Endothelial cell of umbilical vein (primary cell): Measurements from ENCODE around the gene INPP5F. TPM values are rescaled to one million over a fixed set of nuclear protein-coding genes. Genes with fewer than 3 reads are reported as not detected.

Source experiments
- BruUV-seq: library from RNA; stranded (reverse); fragments of 400-500 nt; replicated peaks from 2 replicates; lab custom pipeline; 2021; lab: Mats Ljungman, UMichigan
- CTCF ChIA-PET: fragments of 300-600, 350-600 bp; sonication (Branson Sonifier 250); formaldehyde crosslinking; loops from one replicate; lab custom pipeline; 2021; ENCODE audit warnings: antibody characterized with exemption, inconsistent platforms; lab: Charles Lee
- POLR2A ChIA-PET: fragments of 300-600, 350-600 bp; sonication (Branson Sonifier 250); formaldehyde crosslinking; loops from one replicate; lab custom pipeline; 2021; ENCODE audit warnings: antibody characterized with exemption, inconsistent platforms; lab: Charles Lee
- DNase-seq: peaks from one replicate; pipeline ENCODE4 v3.0.0-alpha.2; 2011; ENCODE audit warnings: low read depth, low spot score
- FAIRE-seq: peaks from 2 replicates; lab custom pipeline; 2011; peaks lifted over from hg19 to GRCh38; lab: Jason Lieb, UNC
- H2AFZ ChIP-seq: 2 replicates; pipeline ENCODE4 v1.6.0; 2012; ENCODE audit warnings: low read depth, low read length, control low read depth, inconsistent platforms
- H3K27ac ChIP-seq: 2 replicates; pipeline ENCODE4 v1.5.1; 2011; ENCODE audit warnings: low read depth, mild to moderate bottlenecking, control low read depth, low read length, moderate library complexity; ENCODE audit not compliant: insufficient read depth
- H3K27me3 ChIP-seq, 2 experiments: 2 replicates each; pipeline versions ENCODE4 v1.6.0 to v1.6.1; 2011; ENCODE audit warnings: low read length in 2 of 2, mixed read lengths in 1 of 2; ENCODE audit not compliant: control insufficient read depth in 2 of 2, insufficient read depth in 2 of 2
- H3K36me3 ChIP-seq, 2 experiments: 2 replicates in 1 of 2; 3 replicates in 1 of 2; pipeline ENCODE4 v1.5.1; 2011; ENCODE audit warnings: low read length in 2 of 2, mild to moderate bottlenecking in 1 of 2, moderate library complexity in 1 of 2; ENCODE audit not compliant: control insufficient read depth in 2 of 2, insufficient read depth in 2 of 2; ENCODE audit errors: extremely low read depth in 1 of 2
- H3K4me1 ChIP-seq: 3 replicates; pipeline ENCODE4 v1.5.1; 2011; ENCODE audit warnings: mild to moderate bottlenecking, low read length; ENCODE audit not compliant: control insufficient read depth, insufficient read depth; ENCODE audit errors: extremely low read depth
- H3K4me2 ChIP-seq: 2 replicates; pipeline ENCODE4 v1.6.1; 2011; ENCODE audit warnings: low read length, control low read depth, mixed read lengths; ENCODE audit not compliant: insufficient read depth
- H3K4me3 ChIP-seq, 3 experiments: fragments of 200-600 bp in 1 of 3; sonication (generic), shearing (Covaris generic) in 1 of 3; replicated peaks in 1 of 3; 2 replicates each; pipeline ENCODE4 v1.5.1; 2011 to 2016; ENCODE audit warnings: control low read depth in 3 of 3, low read length in 3 of 3, mild to moderate bottlenecking in 2 of 3, inconsistent platforms in 1 of 3, low read depth in 1 of 3, moderate library complexity in 1 of 3; ENCODE audit not compliant: insufficient read depth in 1 of 3
- H3K79me2 ChIP-seq: 2 replicates; pipeline ENCODE4 v1.6.0; 2012; ENCODE audit warnings: low read length, inconsistent platforms; ENCODE audit not compliant: control insufficient read depth, insufficient read depth
- H3K9ac ChIP-seq: replicated peaks from 2 replicates; pipeline ENCODE3; 2011; ENCODE audit warnings: low read length, control low read depth; ENCODE audit not compliant: insufficient read depth; ENCODE audit errors: extremely low read depth
- H3K9me1 ChIP-seq: replicated peaks from 3 replicates; pipeline ENCODE4 v1.6.0; 2011; ENCODE audit warnings: mild to moderate bottlenecking, low read length; ENCODE audit not compliant: control insufficient read depth, insufficient read depth; ENCODE audit errors: extremely low read depth
- H3K9me3 ChIP-seq: replicated peaks from 2 replicates; pipeline ENCODE4 v1.5.1; 2012; ENCODE audit warnings: low read length, inconsistent platforms; ENCODE audit not compliant: control insufficient read depth, insufficient read depth
- H4K20me1 ChIP-seq: replicated peaks from 2 replicates; pipeline ENCODE3; 2011; ENCODE audit warnings: mild to moderate bottlenecking, low read length; ENCODE audit not compliant: control insufficient read depth, insufficient read depth; ENCODE audit errors: extremely low read depth
- EZH2 ChIP-seq: IDR thresholded peaks from 2 replicates; pipeline ENCODE4 v1.6.1; 2012; ENCODE audit warnings: borderline replicate concordance, low read depth, mild to moderate bottlenecking, moderate library complexity, low read length, inconsistent platforms; ENCODE audit not compliant: severe bottlenecking
- FOS ChIP-seq: IDR thresholded peaks from 2 replicates; pipeline ENCODE4 v1.6.1; 2011; ENCODE audit warnings: mild to moderate bottlenecking, low read length, moderate library complexity, borderline replicate concordance; ENCODE audit not compliant: insufficient read depth
- GATA2 ChIP-seq: IDR thresholded peaks from 2 replicates; pipeline ENCODE4 v1.7.0; 2011; ENCODE audit warnings: low read depth, mild to moderate bottlenecking, moderate library complexity, mixed read lengths, low read length; ENCODE audit not compliant: insufficient read length, insufficient read depth
- JUN ChIP-seq: IDR thresholded peaks from 2 replicates; pipeline ENCODE4 v1.6.1; 2011; ENCODE audit warnings: borderline replicate concordance, low read depth; ENCODE audit not compliant: insufficient read length, insufficient read depth
- MYC ChIP-seq: IDR thresholded peaks from one replicate; pipeline ENCODE4 v1.6.1; 2011; ENCODE audit warnings: mild to moderate bottlenecking, low read depth, low read length
- POLR2A ChIP-seq: IDR thresholded peaks from 2 replicates; pipeline ENCODE4 v1.6.1; 2012; ENCODE audit warnings: low read depth, mild to moderate bottlenecking, control low read depth, low read length
- POLR2AphosphoS5 ChIP-seq: IDR thresholded peaks from 2 replicates; pipeline ENCODE4 v1.6.1; 2012; ENCODE audit warnings: low read depth, mild to moderate bottlenecking, control low read depth, low read length, moderate library complexity; ENCODE audit not compliant: insufficient read depth
- dilution Hi-C: fragments of 300-500 bp; cut with MboI; formaldehyde crosslinking; loops from one replicate; pipeline ENCODE4 v1.15.0; 2019; ENCODE audit warnings: low sequenced_read_pairs; ENCODE audit not compliant: extremely low pct_ligation_motif_present
- intact Hi-C: fragments of 100-400 bp; cut with micrococcal nuclease; formaldehyde crosslinking; loops from one replicate; pipeline ENCODE4 v1.10.0; 2022
- polyA plus RNA-seq, 4 experiments: library from polyadenylated mRNA; depleted of rRNA in 3 of 4; stranded (reverse) in 3 of 4; unstranded in 1 of 4; fragments of >200 nt; gene quantifications; 2 replicates each; pipeline versions ENCODE4 v1.2.1 to v1.2.3, GENCODE V29; 2011 to 2012; ENCODE audit warnings: missing spikeins in 1 of 4
- total RNA-seq: library from RNA; stranded (reverse); gene quantifications from 2 replicates; pipeline ENCODE4 v1.2.3, GENCODE V29; 2021
- TF ChIP-seq, protein P1 (sequence below), 2 donors: IDR thresholded peaks; 1 replicate in 1 of 2; 2 replicates in 1 of 2; pipeline ENCODE4 v1.5.1; 2011; ENCODE audit warnings: low read length in 2 of 2, mild to moderate bottlenecking in 2 of 2, moderate library complexity in 2 of 2, control low read depth in 1 of 2, inconsistent platforms in 1 of 2, low read depth in 1 of 2; ENCODE audit not compliant: insufficient read depth in 1 of 2; ENCODE audit errors: extremely low read depth in 1 of 2
- TF ChIP-seq, protein P2 (sequence below): IDR thresholded peaks from 2 replicates; pipeline ENCODE4 v1.6.1; 2011; ENCODE audit not compliant: insufficient read depth, insufficient read length

Gene INPP5F
- total and polyA plus RNA-seq, 2 donors (not counting 3 experiments of a cell fraction or from before 2014, with no cell fraction given): 6.1 to 20.3 TPM

DNA sequence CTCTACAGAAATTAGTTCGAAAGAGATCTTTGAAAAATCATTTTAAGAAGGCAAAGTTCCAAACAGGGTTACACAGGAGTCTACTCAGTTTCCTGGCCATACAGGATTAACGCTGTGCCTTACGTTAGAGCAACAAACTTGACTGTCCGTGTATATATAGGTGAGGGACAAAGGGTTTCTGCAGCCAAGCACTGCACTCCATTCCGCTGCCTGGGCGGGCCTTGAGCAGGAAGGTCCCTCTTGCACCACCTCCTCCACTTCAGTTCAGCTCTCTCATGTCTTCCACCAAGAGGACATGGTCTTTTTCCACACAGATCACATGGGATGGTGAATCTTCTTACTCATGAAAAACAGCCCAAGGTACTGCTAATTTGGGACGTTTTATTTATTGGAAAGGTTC is 103.6 kb downstream of the INPP5F start:
- H3K36me3 ChIP-seq: peaks cover 16 to 38% of the 10 kb centered on the region in 2 experiments
- FAIRE-seq: no peak
- no peaks in the 10 kb centered on the region for H4K20me1 ChIP-seq

DNA sequence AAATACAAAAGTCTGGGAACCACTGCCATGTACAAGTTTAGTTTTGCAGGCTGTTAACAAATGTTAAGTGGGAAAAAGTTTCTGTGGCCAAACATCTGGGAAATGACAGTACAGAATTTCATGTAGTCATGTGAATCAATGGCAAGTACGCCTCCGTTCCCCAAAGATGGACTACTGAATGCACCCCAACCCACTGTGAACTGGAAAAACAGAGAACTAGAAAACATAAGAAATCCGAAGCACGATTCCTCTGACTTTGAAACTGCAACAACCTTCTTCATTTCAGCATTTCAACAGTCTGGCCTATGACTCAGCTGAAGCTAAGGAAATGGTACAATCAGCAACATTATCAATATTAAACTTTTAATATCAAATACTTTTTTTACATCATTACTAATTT is 105.0 kb downstream of the INPP5F start:
- no peak overlapping the region for H3K27ac ChIP-seq
- BruUV-seq: no TSS peak
- no peaks in the 10 kb centered on the region for H3K9me1 ChIP-seq
- no peak overlapping the region for H3K9ac ChIP-seq
- no peak overlapping the region for H3K4me3 ChIP-seq
- no peak for FAIRE-seq
- no peaks in the 10 kb centered on the region for H4K20me1 ChIP-seq
- H3K4me1 ChIP-seq: no peaks in the 10 kb centered on the region
- no peak for DNase-seq
- dilution Hi-C loops: no loop called here
- peaks cover 1% of the 10 kb centered on the region for H3K79me2 ChIP-seq
- H2AFZ ChIP-seq: no peak overlapping the region
- no peak overlapping the region for H3K4me2 ChIP-seq
- peaks cover 17 to 38% of the 10 kb centered on the region in 2 experiments for H3K36me3 ChIP-seq
- no peaks in the 10 kb centered on the region for H3K9me3 ChIP-seq
- no peaks in the 10 kb centered on the region for H3K27me3 ChIP-seq
- ChIA-PET CTCF (interaction anchor here (2.2 to 7.7 kb wide), 2 partner anchors 29 to 80 kb away, joined by 7 to 64 read pairs; no protein-coding TSS in a partner anchor), POLR2A (no interaction called here)
- TF ChIP-seq, protein P1, sequence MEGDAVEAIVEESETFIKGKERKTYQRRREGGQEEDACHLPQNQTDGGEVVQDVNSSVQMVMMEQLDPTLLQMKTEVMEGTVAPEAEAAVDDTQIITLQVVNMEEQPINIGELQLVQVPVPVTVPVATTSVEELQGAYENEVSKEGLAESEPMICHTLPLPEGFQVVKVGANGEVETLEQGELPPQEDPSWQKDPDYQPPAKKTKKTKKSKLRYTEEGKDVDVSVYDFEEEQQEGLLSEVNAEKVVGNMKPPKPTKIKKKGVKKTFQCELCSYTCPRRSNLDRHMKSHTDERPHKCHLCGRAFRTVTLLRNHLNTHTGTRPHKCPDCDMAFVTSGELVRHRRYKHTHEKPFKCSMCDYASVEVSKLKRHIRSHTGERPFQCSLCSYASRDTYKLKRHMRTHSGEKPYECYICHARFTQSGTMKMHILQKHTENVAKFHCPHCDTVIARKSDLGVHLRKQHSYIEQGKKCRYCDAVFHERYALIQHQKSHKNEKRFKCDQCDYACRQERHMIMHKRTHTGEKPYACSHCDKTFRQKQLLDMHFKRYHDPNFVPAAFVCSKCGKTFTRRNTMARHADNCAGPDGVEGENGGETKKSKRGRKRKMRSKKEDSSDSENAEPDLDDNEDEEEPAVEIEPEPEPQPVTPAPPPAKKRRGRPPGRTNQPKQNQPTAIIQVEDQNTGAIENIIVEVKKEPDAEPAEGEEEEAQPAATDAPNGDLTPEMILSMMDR (IDR thresholded peaks at IDR 0.05; ENCODE audit: extremely low read depth in 1 of 2, insufficient read depth in 1 of 2, low read depth in 1 of 2, low read length in 2 of 2): no peak
- TF ChIP-seq, protein P2, sequence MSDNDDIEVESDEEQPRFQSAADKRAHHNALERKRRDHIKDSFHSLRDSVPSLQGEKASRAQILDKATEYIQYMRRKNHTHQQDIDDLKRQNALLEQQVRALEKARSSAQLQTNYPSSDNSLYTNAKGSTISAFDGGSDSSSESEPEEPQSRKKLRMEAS: no peak
- TF ChIP-seq FOS (no peak), MYC (no peak), EZH2 (no peak), POLR2A (no peak), GATA2 (no peak), POLR2AphosphoS5 (no peak), JUN (no peak)
- intact Hi-C loops: no loop called here

More for the DNA sequence above, 103.6 kb downstream of the INPP5F start:
- POLR2A ChIA-PET: no interaction called here
- no peak for DNase-seq
- H3K4me1 ChIP-seq: no peaks in the 10 kb centered on the region
- TF ChIP-seq MYC (no peak), GATA2 (no peak)
- TF ChIP-seq, protein P1 (IDR thresholded peaks at IDR 0.05; ENCODE audit: extremely low read depth in 1 of 2, insufficient read depth in 1 of 2, low read depth in 1 of 2, low read length in 2 of 2): no peak
- no peaks in the 10 kb centered on the region for H3K9me1 ChIP-seq
- no peak overlapping the region for H3K4me2 ChIP-seq
- H3K27ac ChIP-seq: no peak overlapping the region
- dilution Hi-C loops (no loop called here), intact Hi-C loops (loop anchor here (1.0 kb wide), 1 partner anchor 79 kb away; no protein-coding TSS in a partner anchor)
- no peak overlapping the region for H3K9ac ChIP-seq
- CTCF ChIA-PET: interaction anchor here (7.7 kb wide), 1 partner anchor 78 kb away, joined by 64 read pairs; no protein-coding TSS in a partner anchor
- no peak overlapping the region for H3K4me3 ChIP-seq
- H3K27me3 ChIP-seq: no peaks in the 10 kb centered on the region
- peaks cover 1% of the 10 kb centered on the region for H3K79me2 ChIP-seq
- no peak overlapping the region for H2AFZ ChIP-seq
- BruUV-seq: no TSS peak
- no peaks in the 10 kb centered on the region for H3K9me3 ChIP-seq
